Measurements from ENCODE around the gene LIPC. TPM values are rescaled to one million over a fixed set of nuclear protein-coding genes. Genes with fewer than 3 reads are reported as not detected.
A peak's percentile ranks its signal among the peaks of the same experiment; 100 is the strongest.

Gene LIPC
- total RNA-seq, 1 experiment from 2014 or later: 0.55 TPM

DNA sequence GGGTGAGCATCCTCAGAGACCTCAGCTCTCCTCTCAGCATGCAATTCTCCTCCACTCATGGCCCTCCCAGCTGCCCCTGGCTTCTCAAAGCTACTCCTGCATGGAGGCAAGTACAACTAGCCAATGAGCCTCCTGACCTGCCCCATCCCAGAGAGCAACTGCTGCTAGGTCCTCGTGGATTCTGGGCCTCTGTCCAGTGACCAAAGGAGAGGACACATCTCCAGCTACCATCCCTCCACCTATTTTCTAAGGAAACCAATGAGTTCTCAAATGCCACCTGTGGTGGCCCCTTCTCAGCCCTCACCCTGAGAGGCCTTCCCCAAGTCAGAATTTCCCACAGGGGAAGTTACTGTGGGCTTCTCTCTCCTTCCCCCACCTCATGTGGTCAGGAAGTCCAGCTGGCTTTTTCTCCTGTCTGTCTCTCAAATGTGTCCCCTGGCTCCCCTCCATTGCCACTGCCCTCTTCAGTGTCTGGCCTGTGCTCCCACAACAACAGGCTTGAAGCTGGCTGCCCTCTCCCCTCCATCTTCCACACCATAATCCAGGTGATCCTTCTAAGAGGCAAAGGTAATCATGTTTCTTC, 43.0 kb downstream of the LIPC start:
- DNase-seq (ENCODE audit: low spot score): no peak

DNA sequence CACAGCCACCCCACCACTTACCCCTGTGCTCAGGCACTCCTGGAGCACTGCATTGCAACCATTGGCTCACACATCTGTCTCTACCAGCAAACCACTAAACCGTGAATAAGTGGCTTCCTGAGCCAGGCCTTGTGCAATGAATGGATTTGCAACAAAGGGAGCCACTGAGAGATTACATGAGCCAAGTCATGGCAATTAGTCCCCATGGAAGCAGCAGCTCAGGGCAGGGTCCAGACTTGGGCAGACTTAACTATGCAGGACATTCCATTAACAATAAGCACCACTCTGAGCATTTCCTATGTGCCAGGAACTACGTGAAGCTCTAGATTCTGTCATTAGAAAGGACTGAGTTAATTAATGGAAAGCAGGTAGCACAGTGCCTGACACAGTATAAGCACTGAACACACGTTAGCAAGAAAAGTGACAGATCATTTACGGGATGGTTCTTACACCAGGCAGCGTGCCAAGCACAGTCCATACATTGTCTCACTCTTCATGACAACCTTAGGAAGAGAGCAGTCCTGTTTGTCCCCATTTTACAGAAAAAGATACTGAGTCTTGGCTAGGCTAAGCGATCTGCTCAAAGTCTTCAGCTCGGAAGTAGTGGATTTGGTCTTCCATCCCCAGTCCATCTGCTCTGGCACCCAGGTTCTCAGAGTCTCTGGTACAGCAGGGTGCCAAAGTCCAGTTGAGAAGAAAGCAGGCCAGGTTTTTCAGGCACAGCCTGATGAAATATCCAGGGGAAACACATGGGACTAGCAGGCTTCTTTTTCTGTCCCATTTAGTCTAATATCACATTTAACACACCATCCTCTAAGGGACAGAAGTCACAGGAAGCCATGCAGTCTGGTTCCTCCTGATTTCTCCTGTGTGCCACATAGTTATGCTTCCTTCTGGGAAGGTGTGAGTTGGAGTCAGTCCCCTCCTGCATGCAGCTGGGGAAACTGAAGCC, 44.1 kb downstream of the LIPC start:
- DNase-seq (ENCODE audit: low spot score): peak; percentile 30

DNA sequence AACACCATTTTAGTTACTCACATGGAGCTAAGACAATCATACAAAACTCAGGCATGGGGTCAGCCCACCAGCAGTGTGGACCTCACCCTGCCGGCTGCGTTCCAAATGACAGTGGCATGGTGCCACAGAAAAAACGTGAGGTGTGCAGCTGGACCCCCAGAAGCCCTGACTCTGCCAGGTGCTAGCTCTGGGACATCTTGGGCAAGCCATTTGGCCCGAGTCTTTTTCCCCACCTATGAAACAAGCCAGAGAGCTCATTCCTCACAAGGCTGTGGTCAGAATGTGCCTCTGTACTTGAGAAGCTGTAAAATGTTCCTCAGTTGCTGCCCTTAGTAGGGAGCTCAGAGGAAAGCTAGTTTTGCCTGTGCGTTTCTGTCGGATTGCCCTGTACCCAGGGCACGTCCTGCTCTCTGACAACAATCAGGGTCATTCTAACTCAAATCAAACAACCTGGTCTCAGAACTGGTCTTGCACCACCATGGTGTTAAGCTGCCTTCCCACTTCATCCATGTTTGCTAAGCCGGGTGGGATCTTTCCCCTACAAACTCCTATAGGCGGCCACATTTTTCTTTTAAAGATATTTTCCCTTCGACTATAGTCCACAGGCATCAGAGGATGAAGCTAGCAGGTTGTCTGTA, 44.9 kb downstream of the LIPC start:
- no peak for DNase-seq (ENCODE audit: low spot score)

DNA sequence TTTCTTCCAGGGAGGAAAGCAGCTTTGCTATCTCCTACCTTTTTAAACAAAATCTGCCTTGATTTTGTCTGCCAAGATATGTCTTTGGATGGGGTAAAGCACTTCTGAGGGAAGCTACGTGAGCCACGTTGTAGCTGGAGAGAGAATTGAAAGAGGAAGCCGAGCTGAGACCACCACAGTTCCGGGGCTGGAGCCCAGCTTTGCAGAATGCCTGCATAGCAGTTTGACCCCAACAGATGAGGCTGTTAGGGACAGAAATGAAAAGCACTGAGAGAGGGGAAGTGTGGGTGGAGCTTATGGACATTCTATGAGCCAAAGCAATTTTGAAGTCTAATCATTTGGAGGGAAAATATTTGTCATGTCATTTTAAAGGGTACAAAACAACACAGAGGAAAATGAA, 45.4 kb downstream of the LIPC start:
- DNase-seq (ENCODE audit: low spot score): no peak

DNA sequence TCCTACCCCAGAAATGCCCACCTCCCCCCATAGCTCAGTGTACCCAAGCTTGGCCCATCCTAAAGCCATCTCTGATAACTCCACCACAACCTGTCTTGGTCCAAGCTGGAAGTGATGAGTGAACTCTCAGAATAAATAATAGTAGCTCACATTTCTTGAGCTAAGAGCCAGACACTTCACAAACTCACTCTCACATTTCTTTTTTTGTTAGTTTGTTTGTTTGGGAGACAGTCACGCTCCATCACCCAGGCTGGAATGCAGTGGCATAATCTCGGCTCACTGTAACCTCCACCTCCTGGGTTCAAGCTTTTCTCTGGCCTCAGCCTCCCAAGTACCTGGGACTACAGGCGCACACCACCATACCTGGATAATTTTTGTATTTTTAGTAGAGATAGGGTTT, 46.2 kb downstream of the LIPC start:
- no peak for DNase-seq (ENCODE audit: low spot score)

DNA sequence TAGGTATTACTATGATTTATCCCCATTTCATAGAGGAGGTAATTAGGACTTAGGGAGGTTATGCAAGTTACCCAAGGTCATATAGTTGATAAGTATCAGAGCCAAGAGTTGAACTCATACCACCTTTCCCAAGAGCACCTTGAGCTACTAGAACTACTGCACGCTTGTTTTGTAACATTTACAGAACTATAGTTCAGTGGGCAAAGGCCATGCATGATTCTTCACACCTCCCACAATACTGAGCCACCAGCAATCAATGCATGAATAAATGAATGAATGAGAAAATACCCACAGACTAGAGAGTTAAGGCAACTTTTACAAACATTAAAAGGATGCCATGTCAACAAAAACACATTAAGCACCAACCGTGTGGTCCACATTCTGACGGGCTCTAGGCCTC, 46.8 kb downstream of the LIPC start:
- DNase-seq (ENCODE audit: low spot score): no peak

DNA sequence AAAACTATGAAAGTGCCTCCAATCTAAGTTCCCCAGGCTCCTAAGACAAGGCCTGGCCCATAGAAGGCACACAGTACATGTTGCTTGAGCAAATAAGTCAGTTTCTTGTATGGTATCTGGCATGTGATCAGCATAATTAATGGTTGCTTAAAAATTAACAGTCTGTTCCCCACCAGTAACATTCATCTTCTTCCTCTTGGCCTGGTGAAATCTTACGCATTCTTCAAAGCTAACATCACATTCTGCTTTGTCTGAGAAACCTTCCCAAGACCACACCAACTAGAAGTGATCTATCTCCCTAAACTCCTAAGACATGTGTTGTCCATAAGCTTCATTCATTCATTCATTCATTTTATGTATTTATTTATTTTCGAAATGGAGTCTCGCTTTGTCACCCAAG, 48.1 kb downstream of the LIPC start:
- no peak for DNase-seq (ENCODE audit: low spot score)

DNA sequence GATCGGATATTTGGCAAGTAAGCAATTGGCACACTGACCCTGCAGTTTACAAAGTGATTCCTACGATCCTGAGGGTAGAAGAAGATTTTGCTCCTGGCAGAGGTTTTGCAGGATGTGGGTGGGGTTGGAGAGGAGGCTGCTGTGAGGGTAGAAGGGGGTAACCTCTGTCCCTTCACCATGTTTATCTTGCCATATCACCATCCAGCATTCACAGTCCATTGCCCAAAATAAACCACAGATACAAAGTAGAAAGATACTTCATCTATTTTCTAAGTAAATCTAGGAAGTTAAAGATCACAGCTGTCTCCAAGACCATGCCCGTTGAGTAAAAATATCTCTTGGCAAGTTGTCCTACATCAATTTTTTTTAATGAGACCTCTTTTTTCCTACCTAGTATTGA, 51.6 kb downstream of the LIPC start:
- no peak for DNase-seq (ENCODE audit: low spot score)

DNA sequence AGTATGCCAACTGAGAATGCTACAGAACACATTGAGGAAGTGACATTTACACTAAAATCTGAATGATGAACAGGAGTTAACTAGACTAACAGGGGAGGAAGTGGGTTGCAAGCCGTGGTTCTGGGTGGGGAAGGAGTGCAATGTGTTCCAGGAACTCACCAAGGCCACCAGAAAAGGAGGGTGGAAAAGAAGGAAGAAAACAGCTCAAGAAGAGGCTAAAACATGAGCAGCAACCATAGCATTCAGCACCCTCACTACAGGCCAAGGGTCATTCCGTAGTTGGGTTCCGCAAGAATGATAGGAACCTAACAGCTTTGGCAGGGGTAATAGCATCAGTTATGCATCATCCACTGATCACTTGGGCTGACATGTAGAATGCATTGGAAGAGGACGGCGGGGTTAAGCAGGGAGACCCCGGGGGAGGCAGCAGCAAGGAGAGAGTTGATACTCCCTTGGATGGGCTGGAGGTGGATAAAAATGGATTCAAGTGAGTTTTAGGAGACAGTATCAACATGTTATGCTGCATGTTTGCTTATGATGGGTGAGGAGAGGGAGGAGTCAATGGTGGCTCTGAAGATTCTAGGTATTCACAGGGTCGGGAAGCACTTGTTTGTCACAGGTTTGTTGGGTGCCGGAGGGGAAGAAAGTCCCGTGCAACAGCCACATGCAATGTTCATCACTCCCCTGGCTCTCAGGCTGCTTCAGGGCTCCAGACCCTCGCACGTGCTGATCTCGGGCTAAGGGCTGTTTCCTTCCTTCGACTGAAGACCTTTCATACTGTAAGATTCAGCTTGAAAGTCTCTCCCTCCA, 53.2 kb downstream of the LIPC start:
- DNase-seq (ENCODE audit: low spot score): no peak

DNA sequence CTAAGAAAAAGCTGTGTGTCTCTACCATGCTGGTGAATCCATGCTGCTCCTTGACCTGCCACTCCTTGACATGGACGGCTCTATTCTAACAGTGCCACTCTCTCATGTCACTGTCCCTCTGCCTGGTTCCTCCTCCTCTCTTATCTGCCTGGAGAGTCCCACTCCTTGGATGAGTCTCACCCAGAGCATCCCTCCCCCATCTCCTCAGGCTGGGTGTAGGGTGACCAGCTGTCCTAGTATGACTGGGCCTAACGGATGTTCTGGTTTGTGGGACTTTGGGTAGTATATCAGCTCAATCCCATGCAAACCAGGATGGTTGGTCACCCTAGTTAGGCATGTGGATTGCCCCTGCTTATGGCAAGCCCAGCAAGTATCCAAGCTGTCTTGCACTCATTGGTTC, 54.3 kb downstream of the LIPC start:
- no peak for DNase-seq (ENCODE audit: low spot score)

DNA sequence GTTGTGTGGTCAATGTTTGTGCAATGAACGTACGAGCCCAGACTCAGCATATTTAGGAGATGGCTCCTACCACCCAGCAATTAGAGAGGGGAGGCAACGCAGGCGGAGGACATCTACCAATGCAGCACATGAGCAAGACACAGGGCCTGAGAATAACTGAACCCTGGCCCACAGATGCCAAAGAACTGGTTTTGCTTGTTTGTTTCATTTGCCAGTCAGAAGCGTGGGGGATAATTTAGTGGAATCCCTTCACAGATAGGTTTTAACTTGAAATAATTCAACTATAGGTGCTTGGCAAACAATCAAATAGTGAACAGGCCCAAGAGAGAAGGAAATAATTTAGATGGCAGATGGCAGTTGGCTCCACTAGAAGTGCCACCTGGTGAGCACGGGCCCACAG, 54.8 kb downstream of the LIPC start:
- no peak for DNase-seq (ENCODE audit: low spot score)

DNA sequence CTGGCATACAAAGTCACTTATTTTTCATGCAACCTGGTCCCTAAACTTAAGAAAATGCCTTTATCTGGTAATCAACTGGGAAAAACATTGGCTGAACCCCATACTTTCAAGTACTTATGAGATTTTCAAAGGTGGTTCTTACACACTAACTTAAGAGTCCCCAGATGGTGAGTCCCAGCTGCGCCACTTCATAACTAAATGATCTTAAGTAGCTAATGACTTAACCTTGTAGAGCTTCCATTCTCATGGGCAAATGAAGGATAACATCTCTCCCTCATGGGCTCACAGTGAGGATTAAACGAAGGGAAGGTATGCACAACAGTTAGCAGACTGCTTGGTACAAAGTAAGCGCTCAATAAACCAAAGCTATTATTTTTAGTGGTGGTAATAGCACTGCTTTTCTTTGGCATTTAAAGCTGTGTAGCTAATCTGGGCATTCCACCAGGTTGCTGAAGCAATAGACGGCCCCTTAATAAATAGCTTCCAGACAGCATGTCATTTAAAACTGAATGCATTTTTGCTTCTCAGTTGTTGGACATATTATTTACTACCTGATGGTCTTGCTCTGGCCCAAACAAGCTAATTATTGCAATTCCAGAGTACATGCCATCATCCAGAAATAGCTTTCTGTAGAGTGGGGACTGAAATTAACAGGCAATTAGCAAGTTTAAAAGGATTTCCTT, 55.4 kb downstream of the LIPC start:
- no peak for DNase-seq (ENCODE audit: low spot score)

DNA sequence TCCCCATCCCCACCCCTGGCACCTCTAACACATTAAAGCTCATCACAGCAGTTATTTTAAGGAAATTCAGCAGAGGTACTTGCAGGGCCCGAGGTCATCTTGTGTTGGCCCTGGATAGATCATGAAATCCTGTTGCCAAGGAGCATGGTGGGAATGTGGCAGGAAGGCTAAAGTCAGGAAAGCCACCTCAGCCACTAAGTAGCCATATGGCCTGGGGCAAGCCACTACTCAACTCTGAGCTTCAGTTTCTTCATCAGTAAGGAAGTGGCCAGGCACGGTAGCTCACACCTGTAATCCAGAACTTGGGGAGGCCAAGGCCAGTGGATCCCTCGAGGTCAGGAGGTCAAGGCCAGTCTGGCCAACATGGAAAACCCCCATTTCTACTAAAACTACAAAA, 55.9 kb downstream of the LIPC start:
- DNase-seq (ENCODE audit: low spot score): no peak

DNA sequence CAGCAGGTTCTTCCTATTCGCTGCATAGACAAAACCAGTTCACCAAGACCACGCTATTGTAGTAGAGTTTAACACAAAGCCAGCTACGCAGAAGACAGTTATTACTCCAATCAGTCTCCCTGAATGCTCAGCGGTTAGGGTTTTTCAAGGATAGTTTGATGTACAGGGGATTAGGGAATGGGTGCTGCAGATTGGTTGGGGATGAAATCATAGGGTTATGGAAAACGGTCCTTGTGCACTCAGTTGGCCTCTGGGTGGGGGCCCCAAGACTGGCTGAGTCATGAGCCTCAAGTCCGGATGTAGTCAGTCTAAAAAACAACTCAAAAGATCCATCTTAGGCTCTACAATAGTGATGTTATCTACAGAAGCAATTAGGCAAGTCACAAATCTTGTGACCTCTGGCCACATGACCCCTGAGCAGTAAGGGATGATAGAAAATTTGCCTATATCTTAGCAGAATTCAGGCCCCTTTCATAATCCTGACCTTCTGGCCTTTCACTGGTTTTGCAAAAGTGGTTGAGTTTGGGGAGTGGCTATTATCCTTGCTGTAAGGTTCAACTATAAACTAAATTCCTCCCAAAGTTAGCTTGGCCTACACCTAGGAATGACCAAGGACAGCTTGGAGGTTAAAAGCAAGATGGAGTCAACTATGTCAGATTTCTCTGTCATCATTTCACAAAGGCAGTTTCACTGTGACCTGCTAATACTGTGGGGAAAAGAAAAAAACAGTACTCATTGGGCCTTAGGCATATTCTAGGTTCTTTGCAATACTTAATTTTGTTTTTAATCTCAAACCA, 57.7 kb downstream of the LIPC start:
- DNase-seq (ENCODE audit: low spot score): no peak

DNA sequence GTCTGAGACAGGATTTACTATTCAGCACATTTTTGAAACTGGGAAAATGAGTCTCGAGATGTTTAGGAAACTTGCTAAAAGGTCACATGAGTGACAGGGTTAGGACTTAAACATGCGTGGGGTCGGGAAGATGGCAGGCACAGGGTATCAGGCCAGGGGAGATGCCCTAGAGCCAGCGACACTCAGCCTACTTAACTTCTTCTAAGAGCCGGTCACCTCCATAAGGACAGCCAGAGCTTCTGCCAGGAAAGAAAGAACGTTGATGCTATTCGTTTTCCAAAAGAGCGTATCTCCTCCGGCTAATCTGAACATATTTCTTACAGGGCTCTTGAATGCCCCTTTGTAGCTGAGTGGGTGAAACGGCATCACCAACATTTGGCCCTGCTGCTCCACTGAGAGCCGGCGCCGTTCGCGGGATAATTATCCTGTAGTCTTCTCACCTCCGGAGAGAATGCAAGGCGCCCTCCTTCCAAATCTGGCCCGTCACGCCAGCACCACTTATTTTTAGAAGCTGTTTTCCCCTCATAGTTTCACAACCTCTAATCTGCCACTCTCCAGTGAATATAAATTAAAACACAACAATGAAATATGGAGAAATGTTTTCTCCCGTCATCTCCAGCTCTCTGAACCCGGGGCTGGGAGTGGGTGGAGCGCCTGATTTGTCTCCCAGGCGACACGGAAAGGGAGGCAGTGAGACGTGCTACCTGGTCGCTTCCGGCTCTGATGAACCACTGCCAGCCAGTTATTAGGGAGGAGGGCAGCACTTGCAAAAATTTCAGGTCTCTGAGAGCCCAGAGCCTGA, 58.5 kb downstream of the LIPC start:
- no peak for DNase-seq (ENCODE audit: low spot score)

DNA sequence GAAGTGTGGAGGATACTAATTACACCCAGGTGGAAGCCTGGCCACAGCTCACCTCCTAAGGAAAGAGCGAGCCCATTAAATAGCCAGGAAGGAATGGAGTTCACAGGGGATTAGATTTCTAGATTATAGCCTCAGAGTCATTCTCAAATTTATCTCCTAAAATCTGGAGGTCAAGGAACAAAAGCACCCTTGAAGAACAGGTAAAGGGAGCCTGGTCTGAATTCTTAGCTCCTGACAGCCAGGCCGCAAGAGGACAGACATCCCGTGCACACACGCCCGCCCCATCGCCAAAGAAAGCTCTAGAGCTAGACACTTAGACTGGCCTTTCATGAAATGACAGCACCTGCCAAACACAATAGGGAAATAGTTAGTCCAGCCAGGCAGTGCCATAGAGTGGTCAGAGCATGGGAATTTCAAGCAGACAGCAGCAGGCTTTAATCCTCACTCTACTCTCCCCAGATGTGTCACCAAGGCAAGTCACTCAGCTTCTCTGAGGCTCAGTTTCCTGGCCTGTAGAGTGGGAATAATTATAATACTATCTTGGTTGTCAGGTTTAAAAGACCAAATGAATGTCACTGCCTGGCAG, 59.2 kb downstream of the LIPC start:
- DNase-seq (ENCODE audit: low spot score): no peak

DNA sequence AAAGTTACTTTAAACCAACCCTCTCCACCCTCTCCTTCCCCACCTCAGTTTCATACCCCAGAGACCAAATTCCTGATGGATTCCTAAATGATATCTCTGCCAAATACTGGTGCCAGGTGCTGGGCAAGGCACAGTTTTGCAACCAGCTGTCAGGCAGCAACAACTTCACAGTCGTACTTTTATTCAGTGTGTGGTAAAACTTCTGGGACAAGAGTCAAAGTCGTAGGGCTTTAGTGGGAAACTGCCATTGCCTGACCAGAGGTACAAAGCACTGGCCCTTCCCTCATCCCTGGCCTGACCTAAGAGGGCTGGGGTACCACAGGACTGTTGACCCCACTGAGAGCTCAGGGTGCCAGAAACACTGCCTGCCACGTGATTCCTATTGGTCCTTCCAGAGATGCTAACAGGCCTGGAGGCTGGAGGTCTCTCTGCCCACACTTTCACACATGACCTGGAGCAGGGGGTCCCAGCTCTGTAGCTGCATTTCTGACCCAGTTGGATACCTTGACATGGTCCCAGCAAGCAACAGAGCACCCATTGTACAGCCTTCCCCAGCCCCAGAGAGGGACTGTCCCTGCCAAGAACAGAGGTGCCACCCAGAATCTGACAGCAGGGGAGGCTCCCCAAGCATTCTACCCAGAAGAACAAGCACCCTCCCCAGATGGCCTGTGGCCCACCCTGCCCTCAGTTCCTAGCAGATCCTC, 59.9 kb downstream of the LIPC start:
- DNase-seq (ENCODE audit: low spot score): no peak

DNA sequence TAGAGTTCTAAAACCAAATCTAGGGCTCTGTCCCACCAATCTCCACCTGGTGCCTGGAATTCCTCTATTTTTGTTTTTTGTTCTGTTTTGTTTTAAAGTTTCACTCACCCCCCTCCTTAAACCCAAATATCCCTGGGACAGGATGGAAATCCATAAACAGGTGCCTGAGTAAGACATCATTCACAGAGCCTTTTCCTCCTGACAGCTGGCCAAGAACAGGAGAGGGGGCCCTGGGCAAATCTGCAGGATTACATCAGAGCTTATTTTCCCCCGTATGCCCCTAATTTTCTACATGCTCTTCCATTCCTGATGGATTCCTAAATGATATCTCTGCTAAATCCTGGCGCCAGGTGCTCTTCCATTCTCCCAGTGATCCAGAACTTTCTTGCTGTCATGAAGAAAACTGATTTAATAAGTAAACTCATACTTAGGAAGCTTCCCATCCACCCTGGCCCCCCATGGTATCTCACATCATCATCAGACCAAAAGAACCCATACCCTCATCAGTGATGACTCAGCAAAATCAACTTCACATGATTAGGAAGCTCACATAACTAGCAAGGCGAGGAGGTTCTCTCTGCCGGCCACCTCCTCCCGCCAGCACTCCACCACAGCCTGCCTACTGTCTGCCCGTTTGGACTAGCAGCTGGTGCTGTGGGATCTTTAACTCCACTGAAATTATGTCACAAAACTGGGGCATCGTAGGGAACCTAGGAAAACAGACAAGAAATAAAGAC, 61.0 kb downstream of the LIPC start:
- no peak for DNase-seq (ENCODE audit: low spot score)
